ENCODE results near the gene LCP1.

- no peak for TF ChIP-seq EZH2 (IDR thresholded peaks at IDR 0.05)
- no peak for TF ChIP-seq POLR2AphosphoS5 (IDR thresholded peaks at IDR 0.05; ENCODE audit: borderline replicate concordance, low read depth, low read length)
- TF ChIP-seq FOXP2 (optimal IDR thresholded peaks at IDR 0.05; ENCODE audit: control extremely low read depth, extremely low read length, insufficient read depth): no peak
These were observed 2.5 kb downstream of the LCP1 start for GRCh38 chr13:46179491-46179908.
